SK-N-SH treated with all-trans-retinoic acid at 6 μM for 48 hours (cell line): ENCODE results near the gene TSPAN9.

ENCODE experiments used
- ATAC-seq: fragments of 200-7000 bp; cut with Tn5 transposase; 3 replicates; pipeline ENCODE4 v1.9.1; 2020; ENCODE audit warnings: mild to moderate bottlenecking, moderate library complexity
- ARNTL ChIP-seq: fragments of 450-650 bp; formaldehyde crosslinking; IDR thresholded peaks from 2 replicates; pipeline ENCODE4 v1.5.0; 2020; ENCODE audit warnings: low read depth, mild to moderate bottlenecking, moderate library complexity, borderline replicate concordance
- BACH2 ChIP-seq: fragments of 250-450 bp; sonication (Bioruptor Pico); IDR thresholded peaks from 2 replicates; pipeline ENCODE4 v1.9.0; 2021; ENCODE audit warnings: mild to moderate bottlenecking, borderline replicate concordance
- CSDC2 ChIP-seq: fragments of 250-450 bp; sonication (Bioruptor Pico); IDR thresholded peaks from 2 replicates; pipeline ENCODE4 v1.5.0; 2020; ENCODE audit warnings: mild to moderate bottlenecking, moderate library complexity
- ESRRG ChIP-seq: fragments of 250-450 bp; sonication (Bioruptor Pico); IDR thresholded peaks from 2 replicates; pipeline ENCODE4 v1.6.1; 2021; ENCODE audit warnings: mild to moderate bottlenecking
- GLIS3 ChIP-seq: fragments of 250-450 bp; sonication (Bioruptor Pico); IDR thresholded peaks from 2 replicates; pipeline ENCODE4 v1.5.0; 2020; ENCODE audit warnings: mild to moderate bottlenecking, moderate library complexity
- ISL1 ChIP-seq: fragments of 250-450 bp; sonication (Bioruptor Pico); IDR thresholded peaks from 2 replicates; pipeline ENCODE4 v2.1.2; 2022; ENCODE audit warnings: mild to moderate bottlenecking, moderate library complexity
- OSR1 ChIP-seq: fragments of 250-450 bp; sonication (Bioruptor Pico); IDR thresholded peaks from 2 replicates; pipeline ENCODE4 v1.8.0; 2022; ENCODE audit warnings: moderate library complexity, mild to moderate bottlenecking, inconsistent platforms
- PATZ1 ChIP-seq: fragments of 250-450 bp; sonication (Bioruptor Pico); IDR thresholded peaks from 2 replicates; pipeline ENCODE4 v1.8.0; 2020; ENCODE audit warnings: mild to moderate bottlenecking, moderate library complexity, borderline replicate concordance
- PPARA ChIP-seq: fragments of 250-450 bp; sonication (Bioruptor Pico); IDR thresholded peaks from 2 replicates; pipeline ENCODE4 v1.5.0; 2020; ENCODE audit warnings: mild to moderate bottlenecking, borderline replicate concordance
- RARB ChIP-seq: fragments of 250-450 bp; sonication (Bioruptor Pico); IDR thresholded peaks from 2 replicates; pipeline ENCODE4 v1.8.0; 2021; ENCODE audit warnings: mild to moderate bottlenecking, moderate library complexity
- SNAI2 ChIP-seq: fragments of 250-450 bp; sonication (Bioruptor Pico); IDR thresholded peaks from 2 replicates; pipeline ENCODE4 v1.5.0; 2020; ENCODE audit warnings: mild to moderate bottlenecking, moderate library complexity
- ZC3H10 ChIP-seq: fragments of 250-450 bp; sonication (Bioruptor Pico); IDR thresholded peaks from 2 replicates; pipeline ENCODE4 v1.5.1; 2021; ENCODE audit warnings: mild to moderate bottlenecking, moderate library complexity
- ZFP3 ChIP-seq: fragments of 250-450 bp; sonication (Bioruptor Pico); IDR thresholded peaks from 2 replicates; pipeline ENCODE4 v1.5.0; 2020; ENCODE audit warnings: mild to moderate bottlenecking, moderate library complexity
- ZFP30 ChIP-seq: fragments of 450-650 bp; formaldehyde crosslinking; IDR thresholded peaks from 2 replicates; pipeline ENCODE4 v1.5.0; 2022; ENCODE audit warnings: mild to moderate bottlenecking, moderate library complexity
- ZNF70 ChIP-seq: fragments of 450-650 bp; formaldehyde crosslinking; IDR thresholded peaks from 2 replicates; pipeline ENCODE4 v1.5.0; 2020; ENCODE audit warnings: mild to moderate bottlenecking, moderate library complexity
- TF ChIP-seq, protein P1 (sequence below): fragments of 250-450 bp; sonication (Bioruptor Pico); IDR thresholded peaks from 2 replicates; pipeline ENCODE4 v1.8.0; 2021; ENCODE audit warnings: low read depth, mild to moderate bottlenecking, moderate library complexity, borderline replicate concordance
- TF ChIP-seq, protein P2 (sequence below): fragments of 250-450 bp; sonication (Bioruptor Pico); IDR thresholded peaks from 2 replicates; pipeline ENCODE4 v1.5.0; 2020; ENCODE audit warnings: mild to moderate bottlenecking, moderate library complexity

The TSPAN9 gene

DNA sequence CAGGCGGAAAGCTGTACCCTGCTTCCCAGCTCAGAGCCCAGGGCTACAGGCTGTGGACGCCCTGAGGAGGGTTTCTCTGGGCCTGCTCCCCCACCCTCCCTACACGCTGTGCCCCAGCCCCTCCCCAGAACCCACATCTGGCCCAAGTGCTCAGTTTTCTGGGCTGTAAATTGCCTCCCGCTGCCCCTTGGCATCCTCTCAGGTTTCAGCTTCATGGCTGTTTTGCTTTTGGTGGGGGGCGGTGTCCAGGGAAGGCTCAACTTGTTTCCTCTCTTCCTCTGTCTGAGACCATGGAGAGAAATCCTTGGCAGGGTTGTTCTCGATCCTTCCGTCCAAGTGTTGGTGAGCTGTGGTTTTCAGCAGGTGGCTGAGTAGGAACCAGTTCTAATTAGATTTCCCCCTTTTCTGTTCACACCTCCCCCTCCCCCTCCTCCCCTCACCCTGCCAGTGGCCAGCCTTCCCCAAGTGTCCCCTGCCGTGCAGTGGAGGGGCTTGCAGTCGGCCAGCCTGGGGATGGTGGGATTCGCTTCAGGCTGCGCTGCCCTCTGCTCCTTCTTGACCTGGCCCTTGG, 61.8 kb downstream of the TSPAN9 start (continued):
- TF ChIP-seq ARNTL (CRISPR knock-in tag) (no peak), ZC3H10 (no peak), SNAI2 (no peak), GLIS3 (CRISPR knock-in tag) (no peak), RARB (no peak), ZFP3 (CRISPR knock-in tag) (no peak), BACH2 (no peak), CSDC2 (CRISPR knock-in tag) (no peak)
- TF ChIP-seq, protein P1, sequence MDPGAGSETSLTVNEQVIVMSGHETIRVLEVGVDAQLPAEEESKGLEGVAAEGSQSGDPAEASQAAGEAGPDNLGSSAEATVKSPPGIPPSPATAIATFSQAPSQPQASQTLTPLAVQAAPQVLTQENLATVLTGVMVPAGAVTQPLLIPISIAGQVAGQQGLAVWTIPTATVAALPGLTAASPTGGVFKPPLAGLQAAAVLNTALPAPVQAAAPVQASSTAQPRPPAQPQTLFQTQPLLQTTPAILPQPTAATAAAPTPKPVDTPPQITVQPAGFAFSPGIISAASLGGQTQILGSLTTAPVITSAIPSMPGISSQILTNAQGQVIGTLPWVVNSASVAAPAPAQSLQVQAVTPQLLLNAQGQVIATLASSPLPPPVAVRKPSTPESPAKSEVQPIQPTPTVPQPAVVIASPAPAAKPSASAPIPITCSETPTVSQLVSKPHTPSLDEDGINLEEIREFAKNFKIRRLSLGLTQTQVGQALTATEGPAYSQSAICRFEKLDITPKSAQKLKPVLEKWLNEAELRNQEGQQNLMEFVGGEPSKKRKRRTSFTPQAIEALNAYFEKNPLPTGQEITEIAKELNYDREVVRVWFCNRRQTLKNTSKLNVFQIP, result no peak

GRCh38 chr12:3139760-3140159, 62.6 kb downstream of the TSPAN9 start:
- no peak for TF ChIP-seq ZFP30 (CRISPR knock-in tag)
- no peak for TF ChIP-seq ISL1 (CRISPR knock-in tag)
- no peak for TF ChIP-seq CSDC2 (CRISPR knock-in tag)
- TF ChIP-seq OSR1 (CRISPR knock-in tag), result no peak
- no peak for TF ChIP-seq ARNTL (CRISPR knock-in tag)
- TF ChIP-seq PPARA (CRISPR knock-in tag), result no peak
- TF ChIP-seq ZFP3 (CRISPR knock-in tag), result no peak
- no peak for TF ChIP-seq ZNF70 (CRISPR knock-in tag)
- no peak for TF ChIP-seq ZC3H10
- no peak for ATAC-seq

- no peak for TF ChIP-seq ZNF70 (CRISPR knock-in tag)
- TF ChIP-seq ZFP30 (CRISPR knock-in tag), result no peak
- no peak for TF ChIP-seq CSDC2 (CRISPR knock-in tag)
- no peak for ATAC-seq
These were observed 63.1 kb downstream of the TSPAN9 start for GRCh38 chr12:3140284-3140683.

GRCh38 chr12:3141339-3142321, 64.5 kb downstream of the TSPAN9 start:
- ATAC-seq, result no peak
- TF ChIP-seq, protein P1, result no peak
- TF ChIP-seq ESRRG (CRISPR knock-in tag) (no peak), PATZ1 (CRISPR knock-in tag) (no peak)
- TF ChIP-seq, protein P2, sequence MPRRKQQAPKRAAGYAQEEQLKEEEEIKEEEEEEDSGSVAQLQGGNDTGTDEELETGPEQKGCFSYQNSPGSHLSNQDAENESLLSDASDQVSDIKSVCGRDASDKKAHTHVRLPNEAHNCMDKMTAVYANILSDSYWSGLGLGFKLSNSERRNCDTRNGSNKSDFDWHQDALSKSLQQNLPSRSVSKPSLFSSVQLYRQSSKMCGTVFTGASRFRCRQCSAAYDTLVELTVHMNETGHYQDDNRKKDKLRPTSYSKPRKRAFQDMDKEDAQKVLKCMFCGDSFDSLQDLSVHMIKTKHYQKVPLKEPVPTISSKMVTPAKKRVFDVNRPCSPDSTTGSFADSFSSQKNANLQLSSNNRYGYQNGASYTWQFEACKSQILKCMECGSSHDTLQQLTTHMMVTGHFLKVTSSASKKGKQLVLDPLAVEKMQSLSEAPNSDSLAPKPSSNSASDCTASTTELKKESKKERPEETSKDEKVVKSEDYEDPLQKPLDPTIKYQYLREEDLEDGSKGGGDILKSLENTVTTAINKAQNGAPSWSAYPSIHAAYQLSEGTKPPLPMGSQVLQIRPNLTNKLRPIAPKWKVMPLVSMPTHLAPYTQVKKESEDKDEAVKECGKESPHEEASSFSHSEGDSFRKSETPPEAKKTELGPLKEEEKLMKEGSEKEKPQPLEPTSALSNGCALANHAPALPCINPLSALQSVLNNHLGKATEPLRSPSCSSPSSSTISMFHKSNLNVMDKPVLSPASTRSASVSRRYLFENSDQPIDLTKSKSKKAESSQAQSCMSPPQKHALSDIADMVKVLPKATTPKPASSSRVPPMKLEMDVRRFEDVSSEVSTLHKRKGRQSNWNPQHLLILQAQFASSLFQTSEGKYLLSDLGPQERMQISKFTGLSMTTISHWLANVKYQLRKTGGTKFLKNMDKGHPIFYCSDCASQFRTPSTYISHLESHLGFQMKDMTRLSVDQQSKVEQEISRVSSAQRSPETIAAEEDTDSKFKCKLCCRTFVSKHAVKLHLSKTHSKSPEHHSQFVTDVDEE (CRISPR knock-in tag), result no peak

DNA sequence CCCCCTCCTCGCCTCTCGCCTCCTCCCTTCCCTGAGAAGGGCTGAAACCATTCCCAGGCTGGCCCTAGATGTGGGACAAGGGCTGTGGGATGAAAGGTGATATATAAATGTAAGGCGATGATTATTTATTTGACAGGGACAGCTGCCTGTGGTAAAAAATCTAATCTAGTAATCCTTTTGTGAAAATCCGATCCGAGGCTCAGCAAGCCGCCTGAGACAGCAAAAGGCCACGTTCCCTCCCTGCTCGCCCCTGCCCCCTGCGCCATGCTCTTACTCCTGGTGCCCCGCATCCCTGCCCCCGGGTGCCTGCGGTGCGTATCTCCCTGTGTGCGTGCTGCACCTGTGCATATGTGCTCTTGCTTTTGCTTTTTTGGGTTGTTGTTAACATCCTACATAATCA, 65.2 kb downstream of the TSPAN9 start:
- ATAC-seq, result no peak
- TF ChIP-seq RARB, result no peak
- TF ChIP-seq, protein P2 (CRISPR knock-in tag), result no peak
